ENCODE data around the gene LRMDA. TPM values are rescaled to one million over a fixed set of nuclear protein-coding genes. Genes with fewer than 3 reads are reported as not detected.
A peak's percentile ranks its signal among the peaks of the same experiment; 100 is the strongest.

Gene LRMDA
- total RNA-seq, 1 donor: under 0.01 TPM

DNA sequence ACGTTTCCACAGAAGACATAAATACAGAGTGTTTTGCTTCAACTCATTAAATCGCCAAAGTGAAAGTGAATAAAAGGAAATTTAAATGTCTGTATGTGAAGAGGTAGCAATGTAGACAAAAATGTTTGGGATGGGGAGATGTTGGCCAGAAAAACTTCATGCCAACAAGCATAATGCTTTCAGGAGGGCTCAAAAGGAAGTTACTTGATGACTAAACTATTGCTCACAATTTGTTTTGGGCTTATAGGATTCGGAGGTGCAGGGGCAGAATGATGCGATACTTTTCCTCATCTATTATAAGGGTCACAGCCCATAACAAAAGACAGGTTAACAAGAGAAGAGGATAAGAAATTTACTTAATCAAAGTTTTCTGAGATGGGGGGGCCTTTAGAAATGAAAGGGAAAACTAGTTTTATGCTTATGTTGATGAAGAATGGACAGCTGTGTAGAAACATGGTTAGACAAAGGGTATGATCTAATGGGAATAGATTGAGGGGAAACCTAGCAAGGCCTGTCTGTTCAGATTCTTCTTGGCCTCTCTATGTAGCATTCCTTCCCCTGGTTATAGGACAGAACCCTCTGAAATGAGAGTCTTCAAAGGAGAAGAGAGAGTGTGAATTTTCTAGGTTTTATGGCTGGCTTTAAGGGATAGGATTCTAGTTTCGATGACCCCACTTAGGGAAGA lies 898.6 kb downstream of the LRMDA start:
- no peak for DNase-seq (ENCODE audit: low read depth)
- TF ChIP-seq, protein P1, sequence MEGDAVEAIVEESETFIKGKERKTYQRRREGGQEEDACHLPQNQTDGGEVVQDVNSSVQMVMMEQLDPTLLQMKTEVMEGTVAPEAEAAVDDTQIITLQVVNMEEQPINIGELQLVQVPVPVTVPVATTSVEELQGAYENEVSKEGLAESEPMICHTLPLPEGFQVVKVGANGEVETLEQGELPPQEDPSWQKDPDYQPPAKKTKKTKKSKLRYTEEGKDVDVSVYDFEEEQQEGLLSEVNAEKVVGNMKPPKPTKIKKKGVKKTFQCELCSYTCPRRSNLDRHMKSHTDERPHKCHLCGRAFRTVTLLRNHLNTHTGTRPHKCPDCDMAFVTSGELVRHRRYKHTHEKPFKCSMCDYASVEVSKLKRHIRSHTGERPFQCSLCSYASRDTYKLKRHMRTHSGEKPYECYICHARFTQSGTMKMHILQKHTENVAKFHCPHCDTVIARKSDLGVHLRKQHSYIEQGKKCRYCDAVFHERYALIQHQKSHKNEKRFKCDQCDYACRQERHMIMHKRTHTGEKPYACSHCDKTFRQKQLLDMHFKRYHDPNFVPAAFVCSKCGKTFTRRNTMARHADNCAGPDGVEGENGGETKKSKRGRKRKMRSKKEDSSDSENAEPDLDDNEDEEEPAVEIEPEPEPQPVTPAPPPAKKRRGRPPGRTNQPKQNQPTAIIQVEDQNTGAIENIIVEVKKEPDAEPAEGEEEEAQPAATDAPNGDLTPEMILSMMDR (IDR thresholded peaks at IDR 0.05; ENCODE audit: insufficient read depth, low read depth, low read length): no peak
- no peak overlapping the region for H3K4me3 ChIP-seq (ENCODE audit: low read depth, low read length)

DNA sequence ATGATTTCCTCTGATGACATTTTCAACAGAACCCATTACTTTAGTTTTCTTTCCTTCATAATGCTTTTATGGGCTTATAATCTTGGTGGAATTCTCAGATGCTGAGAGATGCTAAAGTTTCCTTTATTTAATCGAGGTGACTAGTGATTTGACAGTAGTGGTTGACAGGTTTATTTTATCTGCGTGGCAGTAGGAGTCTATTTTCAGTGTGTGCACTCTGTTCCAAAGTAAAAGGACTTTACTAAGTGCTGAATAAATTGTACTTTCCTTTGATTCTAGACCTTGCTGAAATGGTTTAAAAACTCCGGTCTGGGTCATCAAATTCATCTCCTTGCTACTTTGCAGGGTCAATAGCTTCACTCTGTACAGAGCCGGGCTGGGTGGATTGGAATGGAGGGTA lies 900.3 kb downstream of the LRMDA start:
- TF ChIP-seq, protein P1 (IDR thresholded peaks at IDR 0.05; ENCODE audit: insufficient read depth, low read depth, low read length): no peak
- no peak overlapping the region for H3K4me3 ChIP-seq (ENCODE audit: low read depth, low read length)
- DNase-seq (ENCODE audit: low read depth): no peak

DNA sequence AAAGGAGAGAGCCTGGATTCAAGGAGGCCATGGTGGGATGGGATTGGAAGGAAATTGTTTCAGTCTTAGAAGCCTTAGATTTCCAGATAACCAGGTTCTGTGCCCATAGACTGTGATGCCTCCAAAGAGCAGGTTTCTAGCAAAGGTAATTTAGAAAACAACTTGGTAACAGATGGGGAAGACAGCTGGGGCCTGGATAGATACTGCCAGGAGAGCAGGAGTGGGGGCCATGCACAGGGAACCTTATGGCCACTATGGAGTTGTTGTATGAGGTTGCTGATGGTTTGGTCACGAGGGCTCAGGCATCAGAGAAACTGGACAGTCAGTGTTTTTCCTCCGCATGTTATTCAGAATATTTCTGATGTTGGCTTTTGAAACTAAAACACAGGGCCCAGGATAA lies 901.9 kb downstream of the LRMDA start:
- TF ChIP-seq, protein P1 (IDR thresholded peaks at IDR 0.05; ENCODE audit: insufficient read depth, low read depth, low read length): no peak
- H3K4me3 ChIP-seq (ENCODE audit: low read depth, low read length): no peak overlapping the region
- DNase-seq (ENCODE audit: low read depth): no peak

DNA sequence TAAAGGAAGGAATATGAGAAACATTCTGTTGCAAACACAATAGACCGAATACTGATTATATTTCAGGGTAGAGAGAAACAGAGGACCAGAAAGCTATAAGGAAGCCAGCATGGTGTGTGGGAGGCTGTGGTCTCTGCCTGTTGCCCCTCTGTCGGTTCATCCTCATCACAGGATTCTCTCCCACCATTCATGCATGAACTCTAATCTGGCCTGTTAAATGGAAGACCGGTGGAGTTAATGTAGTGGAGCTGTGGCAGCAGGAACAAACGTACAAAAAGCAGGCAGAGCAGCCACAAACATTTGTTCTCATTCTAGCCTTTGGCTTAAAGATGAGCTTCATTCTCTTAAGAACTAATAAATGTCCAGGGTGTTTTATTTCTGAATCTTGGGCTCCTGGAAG lies 902.4 kb downstream of the LRMDA start:
- H3K4me3 ChIP-seq (ENCODE audit: low read depth, low read length): no peak overlapping the region
- TF ChIP-seq, protein P1 (IDR thresholded peaks at IDR 0.05; ENCODE audit: insufficient read depth, low read depth, low read length): no peak

DNA sequence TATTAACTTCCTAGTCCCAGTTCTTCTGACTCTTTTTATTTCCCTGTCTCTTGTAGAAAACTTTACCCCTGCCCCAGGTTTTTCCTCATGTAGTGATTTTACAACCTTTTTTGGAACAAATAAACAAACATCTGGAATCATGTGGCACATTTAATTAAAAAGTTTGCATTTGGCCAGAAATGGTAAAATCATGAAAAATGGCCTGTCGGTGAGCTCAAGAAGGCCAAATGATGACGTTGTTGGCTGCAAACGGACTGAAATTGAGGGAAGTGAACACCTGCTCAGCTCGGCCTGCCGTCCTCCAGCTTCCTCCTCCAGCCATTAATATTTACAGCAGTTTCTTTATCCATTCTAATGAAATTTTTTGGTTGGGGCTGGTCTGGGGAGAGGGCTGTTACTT lies 902.8 kb downstream of the LRMDA start:
- no peak for DNase-seq (ENCODE audit: low read depth)
- no peak overlapping the region for H3K4me3 ChIP-seq (ENCODE audit: low read depth, low read length)
- TF ChIP-seq, protein P1 (IDR thresholded peaks at IDR 0.05; ENCODE audit: insufficient read depth, low read depth, low read length): no peak

More for the DNA sequence above, 902.4 kb downstream of the LRMDA start:
- no peak for DNase-seq (ENCODE audit: low read depth)

DNA sequence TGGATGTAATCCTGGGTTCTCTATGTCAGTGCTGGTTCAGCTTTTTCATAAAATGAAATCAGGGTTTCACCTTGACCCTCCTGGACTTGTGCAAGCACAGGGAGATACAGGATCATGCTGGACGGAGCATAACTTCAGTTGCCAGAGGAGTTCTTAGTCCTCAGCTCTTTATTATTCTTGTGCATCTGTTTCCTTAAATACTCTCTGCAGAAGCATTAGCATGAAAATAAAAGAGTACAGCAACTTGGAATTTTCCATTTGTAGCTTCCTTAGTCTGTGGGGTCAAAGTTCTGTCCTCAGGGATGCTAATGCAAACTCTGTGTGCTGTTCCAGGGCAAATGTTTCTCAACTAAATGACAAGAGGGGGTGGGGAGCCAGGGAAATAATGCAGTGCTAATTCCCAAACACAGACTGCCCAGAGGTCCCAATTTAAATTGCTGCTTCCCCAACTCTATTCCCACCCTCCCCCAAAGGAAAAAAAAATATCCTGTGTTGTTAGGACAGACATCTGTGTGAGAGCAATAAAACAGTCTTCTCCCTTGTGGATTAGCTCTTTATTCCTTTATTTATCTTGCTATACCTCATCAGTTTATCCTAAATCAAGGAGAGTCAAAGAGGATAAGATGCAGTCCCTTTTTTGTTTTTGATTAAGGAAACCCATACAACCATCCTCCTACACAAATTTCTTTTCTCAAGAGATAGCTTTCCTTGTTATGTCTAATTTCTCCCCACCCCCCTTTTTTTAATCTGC lies 905.0 kb downstream of the LRMDA start:
- H3K4me3 ChIP-seq (ENCODE audit: low read depth, low read length): no peak overlapping the region
- DNase-seq (ENCODE audit: low read depth): peak; percentile 96
- TF ChIP-seq, protein P1 (IDR thresholded peaks at IDR 0.05; ENCODE audit: insufficient read depth, low read depth, low read length): no peak

Measured in fibroblast of villous mesenchyme (primary cell).